ENCODE measurements around the gene ATG7.

Gene ATG7

GRCh38 chr3:11322931-11323330 lies 50.7 kb downstream of the ATG7 start:
- no peaks in the 10 kb centered on the region for H3K4me1 ChIP-seq (ENCODE audit: control insufficient read depth in 2 of 2, insufficient read depth in 1 of 2, low read depth in 1 of 2, low read length in 2 of 2)
- no peak overlapping the region for H4K91ac ChIP-seq (ENCODE audit: low read depth, low read length, poor library complexity)
- no peak overlapping the region for H2BK120ac ChIP-seq (ENCODE audit: low read depth, low read length)
- no peak overlapping the region for H3K18ac ChIP-seq (ENCODE audit: low read length)
- no peaks in the 10 kb centered on the region for H3K27me3 ChIP-seq (ENCODE audit: control insufficient read depth in 3 of 3, insufficient read depth in 3 of 3, low read depth in 1 of 3, low read length in 3 of 3)
- H3K27ac ChIP-seq (replicated peaks; ENCODE audit: low read length), result no peak overlapping the region
- no peak overlapping the region for H3K14ac ChIP-seq (ENCODE audit: low read length)
- no peak overlapping the region for H3K4me2 ChIP-seq (ENCODE audit: insufficient read depth, low read length, poor library complexity, severe bottlenecking)
- DNase-seq (ENCODE audit: low spot score), result no peak
- no peak overlapping the region for H2AK5ac ChIP-seq (ENCODE audit: low read depth, low read length)
- H3K9ac ChIP-seq (ENCODE audit: low read depth, low read length, poor library complexity), result no peak overlapping the region
- no peaks in the 10 kb centered on the region for H3K79me1 ChIP-seq (ENCODE audit: low read depth, low read length)
- H3K36me3 ChIP-seq (replicated peaks in 1 of 2; ENCODE audit: control insufficient read depth in 2 of 2, insufficient read depth in 2 of 2, low read length in 2 of 2), result peaks cover 5 to 45% of the 10 kb centered on the region in 2 donors
- H3K4ac ChIP-seq (ENCODE audit: low read length), result no peak overlapping the region
- no peaks in the 10 kb centered on the region for H3K9me3 ChIP-seq (replicated peaks in 1 of 2; ENCODE audit: control insufficient read depth in 2 of 2, insufficient read depth in 1 of 2, low read depth in 1 of 2, low read length in 2 of 2)
- H2BK12ac ChIP-seq (ENCODE audit: low read length), result no peak overlapping the region
- no peak overlapping the region for H2AFZ ChIP-seq (ENCODE audit: low read length)
- no peak overlapping the region for H3K23ac ChIP-seq (ENCODE audit: low read depth, low read length, poor library complexity)
- no peak overlapping the region for H2BK15ac ChIP-seq (ENCODE audit: low read length)
- no peak overlapping the region for H3K4me3 ChIP-seq (ENCODE audit: low read length in 2 of 2)
- H4K8ac ChIP-seq (ENCODE audit: low read depth, low read length), result no peak overlapping the region
- no peak overlapping the region for H2BK5ac ChIP-seq (ENCODE audit: low read length)
- no CpG with 5 or more reads among the region's 2 CpGs for WGBS, 2 donors (ENCODE audit: extremely low coverage in 2 of 2, insufficient read length in 2 of 2, insufficient replicate concordance in 1 of 2)

- no peak overlapping the region for H3K18ac ChIP-seq (ENCODE audit: low read length)
- no peak for DNase-seq (ENCODE audit: low spot score)
- H3K27me3 ChIP-seq (ENCODE audit: control insufficient read depth in 3 of 3, insufficient read depth in 3 of 3, low read depth in 1 of 3, low read length in 3 of 3), result no peaks in the 10 kb centered on the region
These were observed 51.6 kb downstream of the ATG7 start for GRCh38 chr3:11323813-11324212.

DNA sequence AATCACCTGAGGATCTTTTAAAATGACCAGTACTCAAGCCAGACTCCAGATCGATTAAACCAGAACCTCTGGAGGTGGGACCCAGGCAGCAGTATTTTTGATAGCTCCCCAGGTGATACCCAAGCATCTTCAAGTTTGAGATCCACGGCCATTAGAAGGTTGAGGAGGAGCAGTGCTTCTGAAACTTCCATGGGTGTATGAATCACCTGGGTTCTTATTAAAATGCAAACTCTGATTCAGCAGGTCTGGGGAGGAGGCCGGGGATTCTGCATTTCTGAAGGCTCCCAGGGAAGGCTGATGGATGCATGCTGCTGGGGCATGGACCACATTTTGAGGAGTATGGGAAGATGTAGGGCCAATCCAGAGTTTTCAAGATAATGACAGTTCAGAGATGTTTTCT lies 55.4 kb downstream of the ATG7 start:
- Histone ChIP-seq H2AFZ (ENCODE audit: low read length) (no peak overlapping the region), H3K23ac (ENCODE audit: low read depth, low read length, poor library complexity) (no peak overlapping the region), H3K14ac (ENCODE audit: low read length) (no peak overlapping the region), H3K4me1 (ENCODE audit: control insufficient read depth in 2 of 2, insufficient read depth in 1 of 2, low read depth in 1 of 2, low read length in 2 of 2) (no peaks in the 10 kb centered on the region), H4K8ac (ENCODE audit: low read depth, low read length) (no peak overlapping the region), H3K4ac (ENCODE audit: low read length) (no peak overlapping the region), H2BK5ac (ENCODE audit: low read length) (no peak overlapping the region), H3K4me3 (ENCODE audit: low read length in 2 of 2) (no peak overlapping the region), H2BK120ac (ENCODE audit: low read depth, low read length) (no peak overlapping the region), H3K36me3 (replicated peaks in 1 of 2; ENCODE audit: control insufficient read depth in 2 of 2, insufficient read depth in 2 of 2, low read length in 2 of 2) (peaks cover 1 to 20% of the 10 kb centered on the region in 2 donors), H3K18ac (ENCODE audit: low read length) (no peak overlapping the region), H2BK15ac (ENCODE audit: low read length) (no peak overlapping the region), H2BK12ac (ENCODE audit: low read length) (no peak overlapping the region), H3K27me3 (ENCODE audit: control insufficient read depth in 3 of 3, insufficient read depth in 3 of 3, low read depth in 1 of 3, low read length in 3 of 3) (no peaks in the 10 kb centered on the region), H2AK5ac (ENCODE audit: low read depth, low read length) (no peak overlapping the region), H4K91ac (ENCODE audit: low read depth, low read length, poor library complexity) (no peak overlapping the region), H3K4me2 (ENCODE audit: insufficient read depth, low read length, poor library complexity, severe bottlenecking) (no peak overlapping the region), H3K9ac (ENCODE audit: low read depth, low read length, poor library complexity) (no peak overlapping the region), H3K9me3 (replicated peaks in 1 of 2; ENCODE audit: control insufficient read depth in 2 of 2, insufficient read depth in 1 of 2, low read depth in 1 of 2, low read length in 2 of 2) (no peaks in the 10 kb centered on the region), H3K27ac (replicated peaks; ENCODE audit: low read length) (no peak overlapping the region), H3K79me1 (ENCODE audit: low read depth, low read length) (no peaks in the 10 kb centered on the region)
- no CpG with 5 or more reads among the region's 3 CpGs for WGBS, 2 donors (ENCODE audit: extremely low coverage in 2 of 2, insufficient read length in 2 of 2, insufficient replicate concordance in 1 of 2)
- no peak for DNase-seq (ENCODE audit: low spot score)

More at GRCh38 chr3:11323813-11324212, 51.6 kb downstream of the ATG7 start:
- no peak overlapping the region for H3K23ac ChIP-seq (ENCODE audit: low read depth, low read length, poor library complexity)
- WGBS, 2 donors (ENCODE audit: extremely low coverage in 2 of 2, insufficient read length in 2 of 2, insufficient replicate concordance in 1 of 2), result no CpG with 5 or more reads among the region's 3 CpGs
- H3K4me1 ChIP-seq (ENCODE audit: control insufficient read depth in 2 of 2, insufficient read depth in 1 of 2, low read depth in 1 of 2, low read length in 2 of 2), result no peaks in the 10 kb centered on the region
- no peak overlapping the region for H2BK5ac ChIP-seq (ENCODE audit: low read length)
- H3K79me1 ChIP-seq (ENCODE audit: low read depth, low read length), result no peaks in the 10 kb centered on the region
- H3K27ac ChIP-seq (replicated peaks; ENCODE audit: low read length), result no peak overlapping the region
- no peak overlapping the region for H3K4ac ChIP-seq (ENCODE audit: low read length)
- no peak overlapping the region for H2BK15ac ChIP-seq (ENCODE audit: low read length)
- H3K4me3 ChIP-seq (ENCODE audit: low read length in 2 of 2), result no peak overlapping the region
- H4K91ac ChIP-seq (ENCODE audit: low read depth, low read length, poor library complexity), result no peak overlapping the region
- no peak overlapping the region for H2BK120ac ChIP-seq (ENCODE audit: low read depth, low read length)
- H4K8ac ChIP-seq (ENCODE audit: low read depth, low read length), result no peak overlapping the region
- no peak overlapping the region for H3K14ac ChIP-seq (ENCODE audit: low read length)
- H3K4me2 ChIP-seq (ENCODE audit: insufficient read depth, low read length, poor library complexity, severe bottlenecking), result no peak overlapping the region
- H2AFZ ChIP-seq (ENCODE audit: low read length), result no peak overlapping the region
- no peak overlapping the region for H2AK5ac ChIP-seq (ENCODE audit: low read depth, low read length)
- no peak overlapping the region for H3K9ac ChIP-seq (ENCODE audit: low read depth, low read length, poor library complexity)
- no peak overlapping the region for H2BK12ac ChIP-seq (ENCODE audit: low read length)
- H3K36me3 ChIP-seq (replicated peaks in 1 of 2; ENCODE audit: control insufficient read depth in 2 of 2, insufficient read depth in 2 of 2, low read length in 2 of 2), result peaks cover 5 to 36% of the 10 kb centered on the region in 2 donors
- H3K9me3 ChIP-seq (replicated peaks in 1 of 2; ENCODE audit: control insufficient read depth in 2 of 2, insufficient read depth in 1 of 2, low read depth in 1 of 2, low read length in 2 of 2), result no peaks in the 10 kb centered on the region

GRCh38 chr3:11328196-11328945 lies 56.2 kb downstream of the ATG7 start:
- H2AK5ac ChIP-seq (ENCODE audit: low read depth, low read length), result no peak overlapping the region
- no peak overlapping the region for H3K4me3 ChIP-seq (ENCODE audit: low read length in 2 of 2)
- DNase-seq (ENCODE audit: low spot score), result no peak
- no peak overlapping the region for H3K23ac ChIP-seq (ENCODE audit: low read depth, low read length, poor library complexity)
- H2BK5ac ChIP-seq (ENCODE audit: low read length), result no peak overlapping the region
- no peak overlapping the region for H3K4me2 ChIP-seq (ENCODE audit: insufficient read depth, low read length, poor library complexity, severe bottlenecking)
- H2AFZ ChIP-seq (ENCODE audit: low read length), result no peak overlapping the region
- no peaks in the 10 kb centered on the region for H3K27me3 ChIP-seq (ENCODE audit: control insufficient read depth in 3 of 3, insufficient read depth in 3 of 3, low read depth in 1 of 3, low read length in 3 of 3)
- no peak overlapping the region for H3K9ac ChIP-seq (ENCODE audit: low read depth, low read length, poor library complexity)
- H2BK12ac ChIP-seq (ENCODE audit: low read length), result no peak overlapping the region
- H3K18ac ChIP-seq (ENCODE audit: low read length), result no peak overlapping the region
- no peak overlapping the region for H4K8ac ChIP-seq (ENCODE audit: low read depth, low read length)
- no peak overlapping the region for H3K27ac ChIP-seq (replicated peaks; ENCODE audit: low read length)
- H3K9me3 ChIP-seq (replicated peaks in 1 of 2; ENCODE audit: control insufficient read depth in 2 of 2, insufficient read depth in 1 of 2, low read depth in 1 of 2, low read length in 2 of 2), result no peaks in the 10 kb centered on the region
- H2BK120ac ChIP-seq (ENCODE audit: low read depth, low read length), result no peak overlapping the region
- no peak overlapping the region for H2BK15ac ChIP-seq (ENCODE audit: low read length)
- H3K14ac ChIP-seq (ENCODE audit: low read length), result no peak overlapping the region
- peaks cover 1 to 25% of the 10 kb centered on the region in 2 donors for H3K36me3 ChIP-seq (replicated peaks in 1 of 2; ENCODE audit: control insufficient read depth in 2 of 2, insufficient read depth in 2 of 2, low read length in 2 of 2)
- 100% methylated on average over 1 of the region's 10 CpGs; no CpG with 5 or more reads in 1 of the 2 donors for WGBS, 2 donors (ENCODE audit: extremely low coverage in 2 of 2, insufficient read length in 2 of 2, insufficient replicate concordance in 1 of 2)
- H3K4ac ChIP-seq (ENCODE audit: low read length), result no peak overlapping the region
- no peak overlapping the region for H4K91ac ChIP-seq (ENCODE audit: low read depth, low read length, poor library complexity)
- no peaks in the 10 kb centered on the region for H3K4me1 ChIP-seq (ENCODE audit: control insufficient read depth in 2 of 2, insufficient read depth in 1 of 2, low read depth in 1 of 2, low read length in 2 of 2)
- no peaks in the 10 kb centered on the region for H3K79me1 ChIP-seq (ENCODE audit: low read depth, low read length)
